Hepatocyte (in vitro differentiated cells): ENCODE data around the gene DNMT1.

Experiments
- CTCF ChIP-seq: fragments of 200-600 bp; sonication (generic); IDR thresholded peaks from 2 replicates; pipeline ENCODE4 v1.5.1; 2016; ENCODE audit warnings: antibody characterized with exemption, mild to moderate bottlenecking; ENCODE audit not compliant: poor library complexity
- EZH2 ChIP-seq: fragments of 200-600 bp; sonication (generic); IDR thresholded peaks from 2 replicates; pipeline ENCODE4 v1.6.1; 2016; ENCODE audit warnings: antibody characterized with exemption, mild to moderate bottlenecking, borderline replicate concordance
- EZH2phosphoT487 ChIP-seq: fragments of 200-600 bp; sonication (generic); IDR thresholded peaks from one replicate; pipeline ENCODE4 v1.6.1; 2018; ENCODE audit warnings: antibody characterized with exemption, mild to moderate bottlenecking, low read depth, moderate library complexity; ENCODE audit not compliant: unreplicated experiment, severe bottlenecking

- TF ChIP-seq CTCF (no peak), EZH2 (no peak), EZH2phosphoT487 (no peak)
Measured at GRCh38 chr19:10105509-10106099, 89.1 kb downstream of the DNMT1 start.
